ENCODE measurements around the gene STUM.
A peak's percentile ranks its signal among the peaks of the same experiment; 100 is the strongest.
"Not testable (repeated sequence)": the region's sequence is repeated elsewhere in the genome, so short reads cannot be mapped to it uniquely, and the experiment has no call there.

Gene STUM

GRCh38 chr1:226628612-226629155 lies 80.1 kb downstream of the STUM start:
- DNase-seq = peak; percentile 64

GRCh38 chr1:226629210-226629895 lies 80.8 kb downstream of the STUM start:
- no peak for DNase-seq

GRCh38 chr1:226629896-226630550 lies 81.5 kb downstream of the STUM start:
- no peak for DNase-seq

- no peak for DNase-seq
These were observed 82.0 kb downstream of the STUM start for GRCh38 chr1:226630592-226630991.

GRCh38 chr1:226631229-226632000 lies 82.9 kb downstream of the STUM start:
- no peak for DNase-seq

- no peak for DNase-seq
These were observed 83.8 kb downstream of the STUM start for GRCh38 chr1:226632169-226632879.

GRCh38 chr1:226632922-226633351 lies 84.4 kb downstream of the STUM start:
- DNase-seq = no peak

GRCh38 chr1:226633541-226634165 lies 85.1 kb downstream of the STUM start:
- no peak for DNase-seq

GRCh38 chr1:226634166-226634588 lies 85.6 kb downstream of the STUM start:
- peak; percentile 33 for DNase-seq

- no peak for DNase-seq
These were observed 86.2 kb downstream of the STUM start for GRCh38 chr1:226634611-226635246.

GRCh38 chr1:226635456-226635941 lies 86.9 kb downstream of the STUM start:
- DNase-seq = no peak

GRCh38 chr1:226636847-226637096 lies 88.2 kb downstream of the STUM start:
- DNase-seq = no peak

GRCh38 chr1:226637147-226637935 lies 88.8 kb downstream of the STUM start:
- no peak for DNase-seq

GRCh38 chr1:226638001-226638601 lies 89.5 kb downstream of the STUM start:
- DNase-seq = no peak

- no peak for DNase-seq
These were observed 90.0 kb downstream of the STUM start for GRCh38 chr1:226638608-226639007.

- DNase-seq = not testable (repeated sequence)
These were observed 90.6 kb downstream of the STUM start for GRCh38 chr1:226639206-226639605.

- DNase-seq = no peak
These were observed 91.1 kb downstream of the STUM start for GRCh38 chr1:226639631-226640061.

- no peak for DNase-seq
These were observed 92.0 kb downstream of the STUM start for GRCh38 chr1:226640321-226641136.

GRCh38 chr1:226641671-226642231 lies 93.2 kb downstream of the STUM start:
- DNase-seq = no peak
